Measurements from ENCODE around the gene SLC38A5.
A peak's percentile ranks its signal among the peaks of the same experiment; 100 is the strongest.
"Not testable (repeated sequence)": the region's sequence is repeated elsewhere in the genome, so short reads cannot be mapped to it uniquely, and the experiment has no call there.

The SLC38A5 gene

DNA sequence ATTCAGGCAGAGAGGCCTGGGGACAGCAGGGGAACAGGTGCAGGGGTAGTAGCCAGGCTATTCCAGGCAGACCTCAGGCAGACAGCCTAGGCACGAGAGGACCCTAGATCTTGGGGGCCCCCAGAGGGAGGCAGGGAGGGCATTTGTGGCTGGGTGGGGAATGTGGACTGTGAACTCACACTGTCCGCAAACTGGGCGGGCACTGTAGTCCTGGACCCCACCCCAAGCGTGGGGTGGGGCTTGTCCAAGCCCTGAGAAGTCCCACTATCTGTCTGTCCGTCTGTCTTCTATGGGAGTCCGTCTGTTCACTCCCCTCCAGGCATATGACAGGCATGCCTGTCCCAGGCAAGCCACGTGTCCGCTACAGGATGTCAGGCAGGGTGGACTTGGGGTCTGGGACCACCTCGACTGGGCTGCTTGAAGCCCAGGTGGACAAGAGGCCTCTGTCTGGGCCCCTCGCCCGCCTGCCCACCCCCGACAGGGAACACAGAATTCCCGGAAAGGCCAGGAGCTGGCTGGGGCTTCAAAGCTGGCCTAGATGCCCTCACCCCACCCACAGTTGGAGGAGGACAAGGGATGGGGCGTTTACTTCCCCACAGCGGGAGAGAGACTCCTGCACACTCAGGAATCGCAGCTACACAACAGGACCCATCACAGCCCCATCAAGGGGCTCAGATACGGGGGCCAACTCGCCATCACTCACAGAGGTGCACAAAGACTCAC, at the start of gene SLC38A5:
TSS of gene SLC38A5 (minus strand) at position 151 of the 723 bp plus-strand sequence. CDS start 2,336 bp downstream, outside the sequence.
- DNase-seq: no peak

- DNase-seq: not testable (repeated sequence)
Measured at GRCh38 chrX:48519481-48519880, 49.4 kb upstream of the SLC38A5 start.

GRCh38 chrX:48516987-48517386, 46.9 kb upstream of the SLC38A5 start:
- no peak for DNase-seq

- DNase-seq: no peak
Measured at GRCh38 chrX:48516285-48516684, 46.2 kb upstream of the SLC38A5 start.

DNA sequence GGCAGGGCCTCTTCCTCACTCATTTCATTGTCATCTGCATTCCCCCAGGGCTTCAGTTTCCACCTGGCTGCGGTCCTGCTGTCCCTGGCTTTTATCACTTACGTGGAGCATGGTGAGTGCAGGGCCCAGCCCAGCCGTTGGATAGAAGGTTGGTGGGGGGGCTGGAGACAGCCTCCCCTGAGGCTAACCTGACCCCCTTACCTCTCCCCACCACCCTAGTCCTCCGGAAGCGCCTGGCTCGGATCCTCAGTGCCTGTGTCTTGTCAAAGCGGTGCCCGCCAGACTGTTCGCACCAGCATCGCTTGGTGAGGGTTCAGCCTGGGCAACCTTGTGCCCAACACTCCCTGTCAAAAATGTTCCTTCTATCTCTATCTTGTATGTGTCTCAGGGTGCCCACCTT, 45.8 kb upstream of the SLC38A5 start:
- DNase-seq: no peak

DNA sequence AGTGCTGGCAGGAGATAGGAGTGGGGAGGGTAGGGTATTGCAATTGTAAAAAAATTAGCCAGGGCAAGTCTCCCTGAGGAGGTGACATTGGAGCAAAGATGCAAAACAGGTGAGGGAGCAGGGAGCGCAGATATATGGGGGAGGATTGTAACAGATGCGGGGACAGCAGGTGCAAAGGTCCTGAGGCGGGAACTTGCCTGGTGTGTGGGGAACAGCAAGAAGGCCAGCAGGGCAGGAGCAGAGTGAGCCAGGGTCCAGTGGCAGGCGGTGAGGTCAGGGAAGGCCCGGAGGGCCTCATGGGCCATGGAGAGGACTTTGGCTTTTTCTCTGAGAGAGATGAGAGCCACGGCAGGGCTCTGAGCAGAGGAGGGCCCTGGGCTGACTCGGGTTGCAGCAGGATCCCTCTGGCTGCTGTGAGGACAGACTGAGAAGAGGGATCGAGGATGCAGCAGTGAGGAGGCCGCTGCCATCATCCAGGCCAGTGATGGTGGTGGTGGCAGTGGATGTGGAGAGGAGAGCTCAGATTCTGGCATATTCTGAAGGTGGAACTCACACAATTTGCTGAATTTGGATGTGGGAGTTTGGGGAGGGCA, 44.9 kb upstream of the SLC38A5 start:
- DNase-seq: no peak

GRCh38 chrX:48514126-48514806, 44.2 kb upstream of the SLC38A5 start:
- DNase-seq: no peak

- DNase-seq: no peak
Measured at GRCh38 chrX:48513670-48514069, 43.6 kb upstream of the SLC38A5 start.

GRCh38 chrX:48512371-48512935, 42.4 kb upstream of the SLC38A5 start:
- no peak for DNase-seq

DNA sequence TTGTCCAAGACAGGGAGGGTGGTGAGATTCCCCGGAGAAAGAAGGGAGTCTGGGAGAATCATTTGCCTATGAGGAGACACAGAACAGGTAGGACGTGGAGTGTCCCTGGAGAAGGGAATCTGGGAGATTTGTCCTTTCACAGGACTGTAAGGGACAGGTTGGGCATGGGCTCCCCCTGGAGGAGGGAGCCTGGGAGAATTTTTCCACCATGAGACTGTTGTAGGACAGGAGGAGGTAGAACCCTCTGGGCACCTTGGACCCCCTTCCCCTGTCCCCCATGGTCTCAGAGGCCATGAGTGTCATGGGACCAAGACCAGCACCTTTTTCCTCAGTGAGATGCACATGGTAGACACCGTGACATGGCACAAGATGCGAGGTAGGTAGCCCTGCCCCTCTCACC, 41.5 kb upstream of the SLC38A5 start:
- DNase-seq: no peak

GRCh38 chrX:48509619-48510018, 39.6 kb upstream of the SLC38A5 start:
- no peak for DNase-seq

DNA sequence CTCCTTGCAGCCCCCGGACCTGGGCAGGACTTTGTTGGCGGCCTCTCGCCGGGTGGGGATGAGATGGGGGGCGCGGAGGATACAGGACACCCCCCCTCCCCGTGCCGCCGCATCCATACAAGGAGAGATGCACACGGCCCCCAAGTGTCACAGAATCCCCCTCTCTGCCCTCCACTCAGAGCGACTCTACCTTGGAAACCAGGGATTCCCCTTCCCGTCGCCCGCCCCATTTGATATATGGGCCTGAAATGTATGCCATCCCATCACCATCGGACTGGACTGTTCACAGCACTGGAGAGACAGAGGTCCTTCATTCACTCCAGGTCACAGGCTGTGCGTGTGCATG, 39.2 kb upstream of the SLC38A5 start:
- DNase-seq: no peak

DNA sequence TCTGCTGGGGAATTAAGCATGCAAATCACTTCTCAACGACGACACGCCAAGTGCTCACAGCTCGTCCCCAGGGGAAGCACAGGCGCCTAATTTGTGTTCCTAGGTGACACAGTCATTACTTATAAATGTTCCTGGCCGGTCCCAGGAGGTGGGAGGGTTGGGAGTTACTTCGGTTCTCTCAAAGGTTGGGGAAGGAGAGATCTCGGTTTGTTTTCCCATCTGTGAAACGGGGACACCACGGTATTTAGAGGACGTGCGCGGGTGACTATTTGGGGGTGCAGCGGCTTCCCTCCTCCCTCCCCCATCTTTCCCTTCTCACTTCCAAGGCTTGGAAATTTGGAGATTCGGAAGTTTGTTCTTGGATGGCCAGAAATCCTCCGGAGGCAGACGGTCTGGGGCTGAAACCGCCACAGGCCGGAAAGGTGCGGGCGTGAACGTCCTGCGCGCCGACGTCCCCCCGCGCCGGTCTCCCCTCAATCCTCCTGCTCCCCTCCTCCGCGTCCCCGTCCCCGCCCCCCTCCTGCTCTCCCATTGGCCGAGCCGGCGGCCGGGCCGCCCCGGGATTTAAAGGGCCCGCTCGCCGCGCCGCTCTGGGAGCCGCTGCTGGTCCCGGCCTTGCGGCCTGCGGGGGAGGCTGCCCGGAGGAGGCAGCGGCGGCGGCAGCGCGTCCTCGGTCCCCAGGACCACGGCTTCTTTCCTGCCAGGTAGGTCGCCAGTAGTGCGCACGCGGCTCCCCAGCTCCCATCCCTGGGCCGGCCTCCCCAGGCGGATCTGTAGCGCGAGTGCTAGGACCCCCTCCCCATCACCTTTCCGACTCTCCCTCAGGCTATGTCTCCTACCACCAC, 38.6 kb upstream of the SLC38A5 start, which contains the start of gene PORCN:
TSS of gene PORCN (plus strand) at position 593 of the 845 bp plus-strand sequence. CDS start 829 bp downstream, outside the sequence.
- DNase-seq: peak; percentile 74

DNA sequence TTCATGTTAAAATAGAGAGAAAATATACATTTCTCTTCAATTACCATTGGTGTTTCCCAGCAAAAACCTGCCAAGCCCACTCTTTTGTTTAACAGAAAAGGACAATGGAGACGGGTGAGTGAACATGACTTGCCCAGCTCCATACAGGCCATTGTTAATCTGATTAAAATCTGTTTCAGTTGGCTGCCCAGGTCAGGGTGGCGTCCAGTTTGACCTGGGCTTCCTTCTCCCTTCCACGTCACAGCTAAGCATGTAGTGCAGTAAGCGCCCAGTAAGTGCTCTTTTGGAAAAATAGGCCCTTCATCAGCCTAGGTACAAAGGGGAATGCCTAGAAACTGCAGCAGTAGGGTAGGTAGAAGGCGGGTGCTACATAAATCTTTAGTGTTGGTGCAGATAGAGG, 37.2 kb upstream of the SLC38A5 start:
- no peak for DNase-seq

GRCh38 chrX:48505481-48505880, 35.4 kb upstream of the SLC38A5 start:
- DNase-seq: no peak

- no peak for DNase-seq
Measured at GRCh38 chrX:48504261-48504660, 34.2 kb upstream of the SLC38A5 start.

GRCh38 chrX:48498374-48498809, 28.3 kb upstream of the SLC38A5 start:
- DNase-seq: no peak

GRCh38 chrX:48497871-48498270, 27.8 kb upstream of the SLC38A5 start:
- no peak for DNase-seq

GRCh38 chrX:48496660-48497059, 26.6 kb upstream of the SLC38A5 start:
- DNase-seq: no peak

GRCh38 chrX:48493890-48494364, 23.9 kb upstream of the SLC38A5 start:
- DNase-seq: no peak

DNA sequence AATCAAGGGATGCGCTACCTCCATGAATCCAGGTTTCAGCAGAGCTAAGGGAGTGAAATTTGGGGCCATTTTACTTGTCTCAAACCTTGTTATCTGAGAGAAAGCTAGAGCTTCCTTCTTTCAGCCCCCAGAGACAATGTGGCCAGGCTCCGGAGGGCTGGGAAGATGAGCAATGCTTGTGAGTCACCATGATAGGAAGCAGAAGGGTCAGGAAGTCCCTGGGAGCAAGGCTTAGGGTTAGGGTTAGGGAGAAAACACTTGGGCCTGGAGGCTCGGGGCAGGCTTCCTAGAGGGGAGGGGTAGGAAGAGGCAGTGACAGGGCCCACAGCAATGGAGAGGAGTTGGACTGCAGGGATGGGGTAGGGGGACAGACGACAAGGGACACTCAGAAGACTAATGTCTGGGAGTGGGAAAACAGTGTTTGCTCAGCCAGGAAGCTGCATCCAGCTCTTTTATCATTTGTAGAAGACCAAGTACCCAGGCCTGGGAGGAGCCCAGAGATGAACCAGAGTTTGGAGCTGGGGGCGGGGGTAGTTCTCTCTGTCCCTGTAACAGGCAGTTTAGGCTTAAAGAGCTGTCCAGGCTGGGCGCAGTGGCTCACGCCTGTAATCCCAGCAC, 22.3 kb upstream of the SLC38A5 start:
- no peak for DNase-seq

DNA sequence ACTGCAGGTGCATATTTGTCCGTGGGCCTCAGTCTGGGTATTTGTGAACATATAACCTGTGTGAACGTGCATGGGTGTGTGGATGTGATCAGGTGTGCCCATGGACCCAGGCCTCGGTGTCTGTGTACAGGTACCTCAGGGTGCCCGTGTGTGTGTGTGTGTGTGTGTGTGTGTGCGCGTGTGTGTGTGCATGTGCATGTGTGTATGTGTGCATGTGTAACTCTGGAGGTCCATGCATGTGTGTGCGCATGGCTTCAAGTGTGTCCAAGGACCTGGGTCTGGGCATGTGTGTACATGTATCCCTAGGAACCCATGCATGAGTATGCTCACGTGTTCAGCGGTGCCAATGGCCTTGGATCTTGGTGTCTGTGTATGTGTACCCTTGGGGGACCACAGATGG, 21.7 kb upstream of the SLC38A5 start:
- no peak for DNase-seq
